Muscle of back (tissue), 11 donors: ENCODE results near the gene TMEM132C. TPM values are rescaled to one million over a fixed set of nuclear protein-coding genes. Genes with fewer than 3 reads are reported as not detected.
A peak's percentile ranks its signal among the peaks of the same experiment; 100 is the strongest.
"Not testable (repeated sequence)": the region's sequence is repeated elsewhere in the genome, so short reads cannot be mapped to it uniquely, and the experiment has no call there.

ENCODE experiments used
- DNase-seq, 3 donors: peaks; one replicate each; pipeline versions ENCODE4 v3.0.0 to v3.0.0-alpha.2; 2013
- polyA plus RNA-seq, 10 donors: library from polyadenylated mRNA; unstranded; fragments of 120-200 nt; gene quantifications; one replicate each; pipeline ENCODE4 v1.2.1, GENCODE V29; 2013; ENCODE audit not compliant: insufficient read length in 10 of 10

Gene TMEM132C
- polyA plus RNA-seq, 10 donors: 1.9 to 29.1 (median 4.1) TPM

GRCh38 chr12:128551266-128551665 is 284.3 kb downstream of the TMEM132C start:
- DNase-seq: peak; percentile 23 to 49 (median 26)

GRCh38 chr12:128554546-128555304 is 287.8 kb downstream of the TMEM132C start:
- peak in 1 of 3 donors; percentile 29 for DNase-seq

- no peak for DNase-seq
Observed at GRCh38 chr12:128557231-128557630, 290.3 kb downstream of the TMEM132C start.

- no peak for DNase-seq
Observed at GRCh38 chr12:128564956-128565355, 298.0 kb downstream of the TMEM132C start.

DNA sequence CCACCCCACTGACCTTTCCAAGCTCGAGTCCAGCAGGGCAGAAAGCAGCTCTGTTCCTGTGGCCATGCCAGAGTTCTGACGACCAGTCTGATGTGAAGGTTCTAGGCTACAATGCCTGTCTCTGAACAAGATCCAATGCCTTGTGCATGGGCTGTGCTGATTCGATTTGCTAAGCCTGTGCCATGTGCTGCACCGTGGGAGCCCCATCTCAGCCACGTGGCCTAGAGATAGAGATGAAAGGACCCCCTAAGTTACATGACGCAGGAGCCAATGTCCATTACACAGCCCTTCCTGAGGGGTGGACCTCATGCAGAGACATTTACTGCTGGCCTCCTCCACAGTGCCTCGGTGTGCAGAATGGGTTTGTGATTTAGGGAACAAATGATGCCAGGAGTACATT is 300.8 kb downstream of the TMEM132C start:
- DNase-seq: no peak

DNA sequence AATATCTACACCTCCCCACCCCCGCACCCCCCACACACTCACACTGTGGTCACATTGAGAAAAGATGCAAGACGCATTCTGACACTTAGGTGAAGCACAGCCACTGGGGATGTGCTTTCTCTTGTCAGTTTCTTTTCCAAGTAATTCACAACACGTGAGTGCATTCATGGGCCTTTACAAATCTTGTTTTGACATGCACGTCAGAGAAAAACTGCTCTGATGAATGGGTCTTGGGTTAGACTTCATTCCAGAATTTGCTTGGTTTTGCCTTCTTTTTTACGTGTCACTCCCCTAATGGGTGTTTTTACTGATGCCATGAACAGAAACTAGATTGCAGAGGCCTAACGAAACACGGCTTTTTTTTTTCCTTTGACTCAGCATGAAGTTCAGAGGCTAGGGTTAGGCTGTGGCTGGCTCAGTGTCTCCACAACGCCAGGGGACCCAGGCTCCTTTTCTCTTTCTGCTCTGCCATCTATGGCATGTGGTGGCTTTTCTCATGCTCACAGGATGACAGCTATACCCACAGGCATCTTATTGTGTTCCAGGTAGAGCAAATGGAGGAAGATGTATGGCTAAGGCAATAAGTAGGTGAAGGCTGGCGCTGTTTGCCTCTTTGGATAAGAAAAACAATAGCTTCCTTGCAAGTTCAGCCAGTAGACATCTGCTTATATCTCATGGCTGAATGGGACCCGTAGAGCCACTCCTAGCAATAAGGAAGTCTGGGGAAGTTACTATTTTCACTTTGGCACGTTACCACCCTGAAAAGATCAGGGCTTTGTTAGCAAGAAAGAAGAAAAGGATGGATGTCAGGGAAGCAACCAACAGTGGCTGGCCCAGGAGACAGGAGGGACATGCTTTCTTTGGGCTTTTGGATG is 303.5 kb downstream of the TMEM132C start:
- no peak for DNase-seq

GRCh38 chr12:128571906-128572810 is 305.2 kb downstream of the TMEM132C start:
- no peak for DNase-seq

DNA sequence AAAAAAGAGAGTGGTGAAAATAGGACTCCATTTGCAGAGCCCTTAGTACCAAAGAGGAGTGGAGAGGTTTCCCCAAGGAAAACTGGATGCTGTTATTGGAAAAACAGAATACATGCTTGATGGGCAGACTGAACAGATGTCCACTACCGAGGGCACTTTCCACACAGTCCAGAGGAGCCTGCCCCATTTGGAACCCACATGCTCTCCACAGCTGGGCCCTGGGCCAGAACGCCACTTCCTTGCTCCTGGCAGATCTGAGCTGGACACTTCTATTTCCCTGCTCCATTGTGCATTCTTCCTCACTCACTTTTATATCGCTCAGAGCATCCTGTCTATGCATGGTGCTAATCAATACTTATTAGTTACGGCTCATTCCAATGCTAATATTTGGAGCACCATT is 306.9 kb downstream of the TMEM132C start:
- no peak for DNase-seq

- peak in 1 of 3 donors; percentile 22 for DNase-seq
Observed at GRCh38 chr12:128578045-128578444, 311.1 kb downstream of the TMEM132C start.

GRCh38 chr12:128581321-128581761 is 314.4 kb downstream of the TMEM132C start:
- peak in 2 of 3 donors; percentile 57 to 78 for DNase-seq

- no peak for DNase-seq
Observed at GRCh38 chr12:128583453-128583852, 316.5 kb downstream of the TMEM132C start.

DNA sequence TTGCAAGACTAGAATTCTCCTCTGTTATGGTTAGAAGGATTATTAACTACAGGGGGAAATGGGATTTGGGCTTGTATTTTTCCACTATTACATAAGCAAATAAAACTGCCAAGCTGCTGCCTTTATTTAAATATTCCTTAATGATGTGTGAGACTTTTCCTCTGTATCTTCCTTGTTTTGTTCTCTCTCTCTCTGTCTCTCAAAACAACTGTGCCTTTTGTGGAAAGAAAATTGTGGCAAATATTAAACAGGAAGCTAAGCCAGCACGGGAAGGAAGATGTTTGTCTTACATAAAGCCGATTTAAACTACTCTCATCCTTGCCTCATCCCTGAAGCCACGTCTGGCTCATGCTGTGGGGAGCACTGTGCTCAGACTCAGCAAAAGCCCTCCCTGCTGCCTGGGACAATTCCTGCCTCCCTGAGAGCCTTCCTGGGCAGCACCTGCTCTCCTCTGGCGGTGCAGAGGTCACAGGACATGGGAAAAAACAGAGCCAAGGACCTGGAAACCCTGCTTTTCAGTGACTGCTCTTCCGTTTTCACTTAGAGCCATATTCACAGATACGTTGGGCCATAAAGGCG is 319.6 kb downstream of the TMEM132C start:
- peak; percentile 20 to 66 (median 47) for DNase-seq

DNA sequence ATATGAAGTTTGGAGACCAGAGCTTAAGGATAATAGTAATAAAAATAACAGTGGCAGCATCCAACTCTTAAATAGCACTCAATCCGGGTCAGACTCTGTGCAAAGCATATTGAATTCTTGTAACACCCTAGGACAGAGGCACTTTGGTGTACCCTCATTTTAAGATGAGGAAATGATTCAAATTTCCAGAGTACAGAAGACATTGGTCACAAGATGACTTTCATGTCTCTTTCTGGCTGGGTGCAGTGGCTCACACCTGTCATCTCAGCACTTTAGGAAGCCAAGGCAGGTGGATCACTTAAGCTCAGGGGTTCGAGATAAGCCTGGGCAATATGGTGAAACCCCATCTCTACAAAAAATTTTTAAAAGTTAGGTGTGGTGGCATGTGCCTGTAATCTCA is 320.9 kb downstream of the TMEM132C start:
- no peak for DNase-seq

DNA sequence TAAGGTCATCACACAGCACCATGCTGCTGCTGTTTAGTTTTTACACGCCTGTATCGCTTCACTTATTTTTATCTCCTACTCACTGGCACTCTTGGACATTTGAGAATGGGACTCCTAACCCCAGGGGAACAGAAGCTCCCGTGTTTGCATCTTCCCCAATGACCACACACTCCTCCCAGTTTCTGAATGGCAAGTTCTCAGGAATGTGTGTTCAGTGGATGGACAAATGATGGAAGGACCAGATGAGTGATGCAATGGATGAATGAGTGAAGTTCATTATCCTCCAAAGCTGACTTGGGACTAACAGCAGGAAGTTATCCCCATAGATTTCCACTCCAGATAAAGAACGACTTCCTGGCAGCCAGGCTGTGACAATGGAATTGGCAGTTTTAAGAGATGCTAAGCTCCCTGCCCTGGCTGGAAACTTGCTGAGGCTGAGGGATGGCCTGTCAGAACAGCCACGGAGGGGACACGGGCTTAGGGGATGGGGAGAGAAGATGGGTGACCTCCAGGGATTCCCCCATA is 325.3 kb downstream of the TMEM132C start:
- no peak for DNase-seq

DNA sequence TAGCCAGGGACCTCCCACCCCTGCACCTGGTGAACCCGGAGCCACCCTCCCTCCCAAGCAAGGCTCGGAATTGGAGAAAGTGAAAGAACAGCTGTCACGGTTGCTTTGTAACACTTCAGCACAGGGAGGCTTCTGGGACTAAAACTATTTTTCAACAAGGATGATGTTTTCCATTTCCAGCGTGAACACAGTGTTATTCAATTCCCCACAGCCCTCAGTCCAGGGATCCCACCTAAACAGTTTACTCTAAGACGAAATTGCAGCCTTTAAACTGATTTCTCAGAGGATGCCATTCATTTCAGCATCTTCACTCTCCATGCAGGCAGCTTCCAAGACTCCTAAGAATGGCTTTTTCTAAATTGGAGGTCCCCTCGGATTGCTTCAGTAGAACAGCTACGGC is 327.6 kb downstream of the TMEM132C start:
- DNase-seq: peak in 2 of 3 donors; percentile 5 to 66

GRCh38 chr12:128595609-128596008 is 328.6 kb downstream of the TMEM132C start:
- DNase-seq: no peak

DNA sequence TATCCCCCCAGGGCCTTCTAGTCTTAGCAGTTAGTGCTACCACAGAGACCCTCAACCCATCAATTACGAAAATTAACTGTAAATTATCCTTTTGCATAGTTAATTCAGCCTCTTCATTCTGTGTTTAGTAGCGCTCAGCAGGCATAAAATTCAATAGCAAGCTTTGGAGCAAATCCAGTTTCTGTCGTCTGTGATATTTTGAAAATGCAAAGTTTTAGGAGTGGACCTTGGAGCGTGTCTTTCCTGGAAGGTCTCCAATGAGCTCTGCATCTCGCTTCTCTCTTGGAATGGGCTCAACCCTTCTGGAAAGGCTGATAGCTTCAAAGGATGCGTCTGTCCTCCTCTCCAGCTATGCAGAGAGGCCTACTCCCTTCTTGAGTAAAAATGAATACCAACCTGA is 333.9 kb downstream of the TMEM132C start:
- DNase-seq: peak; percentile 16 to 80 (median 74)

DNA sequence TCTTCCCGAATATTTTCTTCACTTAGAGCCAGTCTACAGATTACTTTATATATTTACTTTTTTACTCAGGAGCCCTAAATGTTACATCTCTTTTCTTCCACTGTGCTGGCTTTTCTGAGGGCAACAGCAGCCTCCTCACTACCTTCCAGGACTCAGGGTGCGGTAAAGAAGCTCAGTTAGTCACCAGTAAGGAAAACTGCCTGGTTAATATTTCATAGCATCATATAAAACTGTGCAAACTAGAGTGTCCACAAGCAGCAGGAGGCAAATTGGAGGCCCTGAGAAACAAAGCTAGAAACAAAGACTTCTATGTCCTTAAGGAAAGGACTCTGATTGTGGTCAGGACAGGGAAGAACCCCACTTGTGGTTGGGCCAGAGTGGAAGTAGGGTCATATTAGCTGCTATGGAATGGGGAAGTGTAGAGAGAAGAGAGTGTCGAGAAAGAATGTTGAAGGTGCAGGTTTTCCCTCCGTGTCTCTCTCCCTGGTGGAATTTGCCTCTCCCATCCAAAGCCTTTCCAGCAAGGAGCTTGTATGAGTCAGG is 336.7 kb downstream of the TMEM132C start:
- DNase-seq: no peak

GRCh38 chr12:128604219-128604618 is 337.2 kb downstream of the TMEM132C start:
- not testable (repeated sequence) for DNase-seq

DNA sequence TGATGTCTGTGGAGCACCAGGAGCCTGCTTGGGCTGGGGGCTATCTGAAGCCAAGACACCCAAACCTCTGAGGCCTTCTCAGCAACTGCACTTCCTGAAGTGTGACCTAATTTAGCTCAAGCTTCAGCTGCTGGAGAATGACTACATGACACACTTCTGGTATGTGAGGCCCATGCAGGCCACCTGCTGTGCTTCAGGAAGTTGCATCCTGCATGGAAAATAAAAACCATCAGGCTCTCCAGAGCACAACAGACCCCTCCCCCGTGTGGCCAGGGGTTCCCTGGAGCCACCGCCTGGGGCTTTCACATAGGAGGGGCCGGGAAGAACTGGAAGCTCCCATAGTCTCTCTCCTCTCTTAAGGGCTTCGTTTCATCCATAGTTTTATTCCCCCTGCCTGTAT is 339.1 kb downstream of the TMEM132C start:
- DNase-seq: peak; percentile 42 to 66 (median 56)

GRCh38 chr12:128606538-128606937 is 339.6 kb downstream of the TMEM132C start:
- no peak for DNase-seq
